Measurements from ENCODE around the gene SERPINB1.
A peak's percentile ranks its signal among the peaks of the same experiment; 100 is the strongest.
"Not testable (repeated sequence)": the region's sequence is repeated elsewhere in the genome, so short reads cannot be mapped to it uniquely, and the experiment has no call there.

Gene SERPINB1

DNA sequence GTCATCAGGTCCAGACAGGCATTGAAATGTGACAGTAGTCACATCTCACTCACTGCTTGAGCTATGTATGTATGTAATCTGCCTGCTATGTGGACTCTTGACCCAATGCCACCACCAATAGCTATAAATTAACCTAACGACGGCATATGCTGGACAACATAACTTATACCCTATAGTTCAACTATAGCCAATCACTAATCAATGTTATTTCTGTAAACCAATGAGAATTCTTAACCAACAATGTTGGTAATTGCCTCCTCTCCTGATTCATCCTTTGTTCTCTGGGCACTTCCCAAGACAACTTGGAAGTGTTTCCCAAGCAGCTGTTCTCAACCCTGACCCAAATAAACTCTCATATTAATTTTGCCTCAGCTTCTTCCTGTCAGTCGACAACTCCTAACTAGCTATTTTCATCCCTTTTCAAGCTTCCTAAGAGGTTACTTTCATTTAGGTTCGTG lies 24.1 kb upstream of the SERPINB1 start:
- DNase-seq: no peak

- no peak for DNase-seq
These were observed 23.6 kb upstream of the SERPINB1 start for GRCh38 chr6:2865270-2865669.

DNA sequence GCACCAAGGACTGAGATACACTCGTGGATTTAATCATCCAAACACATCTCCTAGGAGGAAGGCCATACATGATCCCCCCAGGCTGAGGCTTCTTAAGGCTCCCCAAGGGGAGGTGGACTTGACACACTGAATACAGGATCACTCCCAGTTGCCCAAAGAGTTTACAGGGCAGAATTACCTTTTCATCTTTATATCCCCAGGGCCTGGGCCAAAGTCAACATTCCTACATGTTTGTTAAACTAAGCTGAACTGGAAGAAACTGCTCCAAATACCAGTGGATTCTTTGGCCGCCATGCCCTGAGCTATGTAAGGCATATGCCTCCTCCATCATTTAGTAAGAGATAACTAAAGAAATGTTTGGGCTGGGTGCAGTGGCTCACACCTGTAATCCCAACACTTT lies 22.2 kb upstream of the SERPINB1 start:
- no peak for DNase-seq

DNA sequence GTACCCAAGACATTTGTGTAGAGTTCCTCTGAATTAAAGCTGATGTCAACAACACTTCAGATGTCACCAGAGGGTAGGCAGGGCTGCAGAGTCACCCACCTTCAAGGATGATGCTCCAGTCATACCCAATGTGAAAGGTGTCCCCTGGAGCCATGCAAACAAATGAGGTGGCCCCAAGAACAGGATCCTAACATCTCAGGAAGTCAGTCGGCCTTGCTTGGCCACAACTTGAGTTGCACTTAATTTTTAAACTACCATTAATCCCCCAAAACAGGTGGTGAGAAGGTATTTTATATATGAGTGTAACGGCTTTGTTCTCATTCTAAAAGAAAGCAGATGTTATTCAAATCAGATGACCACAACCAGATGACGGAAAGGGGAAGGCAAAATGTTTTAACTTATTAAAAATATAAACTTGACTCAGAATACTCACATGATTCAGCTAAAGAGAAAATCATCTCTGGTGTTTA lies 21.1 kb upstream of the SERPINB1 start:
- DNase-seq: peak; percentile 72 to 96 (median 91)

DNA sequence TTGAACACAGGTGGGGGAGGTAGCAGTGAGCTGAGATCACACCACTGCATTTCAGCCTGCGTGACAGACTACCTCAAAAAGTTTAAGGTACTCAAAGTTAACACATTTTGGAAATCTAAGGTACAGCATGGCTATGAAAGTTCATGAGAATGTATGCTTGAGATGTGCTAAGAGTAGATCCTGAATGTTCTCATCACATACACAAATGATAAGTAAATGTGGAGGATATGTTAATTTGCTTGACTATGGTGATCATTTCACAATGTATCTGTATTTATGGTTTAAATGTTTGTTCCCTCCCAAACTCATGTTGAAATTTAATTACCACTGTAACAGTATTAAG lies 20.1 kb upstream of the SERPINB1 start:
- DNase-seq: no peak

DNA sequence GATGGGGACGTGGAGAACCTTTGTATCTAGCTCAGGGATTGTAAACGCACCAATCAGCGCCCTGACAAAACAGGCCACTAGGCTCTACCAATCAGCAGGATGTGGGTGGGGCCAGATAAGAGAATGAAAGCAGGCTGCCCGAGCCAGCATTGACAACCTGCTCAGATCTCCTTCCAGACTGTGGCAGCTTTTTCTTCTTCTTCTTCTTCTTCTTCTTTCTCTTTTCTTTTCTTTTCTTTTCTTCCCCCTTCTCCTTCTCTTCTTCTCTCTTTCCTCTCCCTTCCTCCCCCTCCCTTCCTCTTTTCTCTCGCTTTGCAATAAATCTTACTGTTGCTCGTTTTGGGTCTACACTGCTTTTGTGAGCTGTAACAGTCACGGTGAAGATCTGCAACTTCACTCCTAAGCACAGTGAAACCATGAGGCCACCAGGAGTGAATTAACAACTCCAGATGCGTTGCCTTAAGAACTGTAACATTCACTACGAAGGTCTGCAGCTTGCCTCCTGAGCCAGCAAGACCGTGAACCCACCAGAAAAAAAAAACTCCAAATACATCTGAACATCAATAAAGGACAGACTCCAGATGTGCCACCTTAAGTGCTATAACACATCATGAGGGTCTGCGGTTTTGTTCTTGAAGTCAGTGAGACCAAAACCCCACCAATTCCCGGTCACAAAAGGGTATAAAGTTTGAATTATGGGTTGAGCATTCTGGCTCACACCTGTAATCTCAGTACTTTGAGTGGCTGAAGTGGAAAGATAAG lies 19.6 kb upstream of the SERPINB1 start:
- DNase-seq: no peak

- not testable (repeated sequence) for DNase-seq
These were observed 19.0 kb upstream of the SERPINB1 start for GRCh38 chr6:2860706-2861059.

- DNase-seq: not testable (repeated sequence)
These were observed 18.4 kb upstream of the SERPINB1 start for GRCh38 chr6:2859798-2860705.

DNA sequence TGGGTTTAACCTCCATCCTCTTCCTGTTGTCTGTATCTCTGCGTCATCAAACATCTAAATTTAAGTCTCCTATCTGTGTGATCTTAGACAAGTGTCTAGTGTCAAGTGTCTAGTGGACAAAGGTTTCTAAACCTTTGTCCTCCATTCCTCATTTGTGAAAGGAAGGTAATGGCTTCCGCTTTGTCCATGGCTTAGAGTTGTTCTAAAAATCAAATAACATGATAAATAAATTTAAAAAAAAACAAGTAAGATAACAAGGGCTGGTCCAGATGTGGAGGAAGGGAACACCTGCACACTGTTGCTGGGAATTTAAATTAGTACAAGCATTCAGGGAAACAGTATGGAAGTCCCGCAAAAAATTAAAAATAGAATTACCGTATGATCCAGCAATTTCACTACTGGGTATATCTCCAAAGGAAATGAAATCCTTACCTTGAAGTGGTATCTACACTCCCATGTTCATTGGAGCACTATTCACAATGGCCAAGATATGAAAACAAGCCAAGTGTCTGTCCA lies 17.6 kb upstream of the SERPINB1 start:
- DNase-seq: no peak

- peak; percentile 84 to 97 (median 91) for DNase-seq
These were observed 16.1 kb upstream of the SERPINB1 start for GRCh38 chr6:2857580-2858337.

GRCh38 chr6:2857185-2857579 lies 15.5 kb upstream of the SERPINB1 start:
- DNase-seq: no peak

DNA sequence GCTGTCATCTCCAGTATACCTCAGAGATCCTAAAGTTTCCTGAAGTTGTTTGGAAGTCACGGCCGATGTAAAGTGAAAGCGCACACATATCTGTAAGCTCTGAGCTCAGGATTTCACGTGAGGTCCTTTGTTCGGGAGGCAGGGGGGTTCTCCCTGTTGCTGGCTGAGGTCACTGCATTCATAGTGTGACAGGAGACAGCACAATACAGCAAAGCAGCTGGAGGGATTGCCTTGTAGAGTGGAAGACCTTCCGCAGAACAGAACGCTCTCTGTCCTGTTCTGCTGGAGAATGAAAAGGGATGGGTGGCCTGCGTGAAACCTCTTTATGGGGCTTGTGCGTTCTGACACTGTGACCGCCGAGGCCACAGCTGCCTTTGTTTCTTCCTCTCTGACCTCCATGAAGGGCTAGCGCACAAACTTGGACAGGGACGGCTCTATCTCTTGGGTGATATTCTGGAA lies 13.4 kb upstream of the SERPINB1 start:
- peak; percentile 83 to 90 (median 85) for DNase-seq

DNA sequence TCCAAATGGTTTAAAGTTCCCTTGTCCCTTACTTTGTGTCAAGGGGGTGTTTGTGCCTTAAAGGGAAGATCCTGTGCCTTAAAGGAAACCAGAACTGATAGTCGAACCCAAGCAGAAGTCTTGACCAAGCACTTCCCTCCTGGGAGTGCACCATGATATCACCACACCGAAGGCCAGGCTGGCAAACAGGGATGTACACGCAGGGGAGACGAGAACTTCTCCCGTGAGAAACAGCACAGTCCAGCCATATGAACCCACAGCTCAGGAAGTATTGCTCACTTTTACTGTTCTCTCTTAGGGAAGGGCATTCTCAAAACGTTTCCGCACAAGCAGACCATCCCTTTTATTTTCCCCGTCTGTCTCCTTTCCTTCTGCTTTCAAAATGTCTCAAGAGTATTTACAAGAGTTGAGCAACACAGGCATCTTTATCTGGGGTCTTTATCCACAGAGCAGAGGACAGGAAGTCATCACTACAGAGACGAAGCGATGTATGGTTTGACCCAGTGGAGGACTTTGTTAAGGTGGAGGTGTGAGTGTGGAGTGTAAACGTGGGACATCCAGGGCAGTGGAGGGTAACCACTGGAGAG lies 12.8 kb upstream of the SERPINB1 start:
- peak; percentile 94 to 99 (median 95) for DNase-seq

GRCh38 chr6:2853769-2854395 lies 12.2 kb upstream of the SERPINB1 start:
- DNase-seq: peak; percentile 94 to 99 (median 98)

GRCh38 chr6:2853378-2853768 lies 11.7 kb upstream of the SERPINB1 start:
- not testable (repeated sequence) for DNase-seq

DNA sequence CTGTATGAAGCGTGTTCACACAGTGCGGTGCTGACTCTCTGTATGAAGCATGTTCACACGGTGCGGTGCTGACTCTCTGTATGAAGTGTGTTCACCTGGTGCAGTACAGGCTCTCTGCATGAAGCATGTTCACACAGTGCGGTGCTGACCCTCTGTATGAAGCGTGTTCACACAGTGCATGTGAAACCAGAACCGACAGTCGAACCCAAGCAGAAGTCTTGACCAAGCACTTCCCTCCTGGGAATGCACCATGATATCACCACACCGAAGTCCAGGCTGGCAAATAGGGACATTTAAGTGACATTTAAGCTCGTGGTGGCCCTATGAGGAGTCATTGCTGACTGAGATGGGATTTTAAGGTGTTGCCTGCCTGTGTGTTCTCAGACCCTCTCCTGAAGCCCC lies 11.3 kb upstream of the SERPINB1 start:
- DNase-seq: peak; percentile 90 to 96 (median 92)

DNA sequence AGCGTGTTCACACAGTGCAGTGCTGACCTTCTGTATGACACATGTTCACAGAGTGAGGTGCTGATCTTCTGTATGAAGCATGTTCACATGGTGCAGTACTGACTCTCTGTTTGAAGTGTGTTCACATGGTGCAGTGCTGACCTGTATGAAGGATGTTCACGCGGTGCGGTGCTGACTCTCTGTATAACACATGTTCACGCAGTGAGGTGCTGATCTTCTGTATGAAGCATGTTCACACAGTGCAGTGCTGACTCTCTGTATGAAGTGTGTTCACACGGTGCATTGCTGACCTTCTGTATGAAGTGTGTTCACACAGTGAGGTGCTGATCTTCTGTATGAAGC lies 10.8 kb upstream of the SERPINB1 start:
- no peak for DNase-seq

GRCh38 chr6:2851727-2852513 lies 10.3 kb upstream of the SERPINB1 start:
- DNase-seq: no peak

GRCh38 chr6:2850538-2851113 lies 9.0 kb upstream of the SERPINB1 start:
- no peak for DNase-seq

- no peak for DNase-seq
These were observed 7.2 kb upstream of the SERPINB1 start for GRCh38 chr6:2848851-2849250.

DNA sequence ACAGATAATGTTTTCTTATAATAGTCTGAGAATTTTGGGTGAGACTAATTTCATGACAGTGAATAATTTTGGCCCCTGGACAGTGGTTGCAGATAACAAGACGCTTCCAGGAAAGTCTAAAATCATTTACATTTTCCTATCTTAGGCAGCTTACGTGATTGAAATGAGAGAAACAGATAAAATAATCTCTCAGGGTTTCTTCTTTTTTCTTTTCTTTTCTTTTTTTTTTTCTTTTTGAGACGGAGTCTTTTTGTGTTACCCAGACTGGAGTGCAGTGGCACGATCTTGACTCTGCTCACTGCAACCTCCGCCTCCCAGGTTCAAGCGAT lies 4.2 kb upstream of the SERPINB1 start:
- DNase-seq: no peak

Measured in suppressor macrophage treated with lipopolysaccharide for 1 hour (primary cell).